ENCODE results near the gene VAV2.

DNA sequence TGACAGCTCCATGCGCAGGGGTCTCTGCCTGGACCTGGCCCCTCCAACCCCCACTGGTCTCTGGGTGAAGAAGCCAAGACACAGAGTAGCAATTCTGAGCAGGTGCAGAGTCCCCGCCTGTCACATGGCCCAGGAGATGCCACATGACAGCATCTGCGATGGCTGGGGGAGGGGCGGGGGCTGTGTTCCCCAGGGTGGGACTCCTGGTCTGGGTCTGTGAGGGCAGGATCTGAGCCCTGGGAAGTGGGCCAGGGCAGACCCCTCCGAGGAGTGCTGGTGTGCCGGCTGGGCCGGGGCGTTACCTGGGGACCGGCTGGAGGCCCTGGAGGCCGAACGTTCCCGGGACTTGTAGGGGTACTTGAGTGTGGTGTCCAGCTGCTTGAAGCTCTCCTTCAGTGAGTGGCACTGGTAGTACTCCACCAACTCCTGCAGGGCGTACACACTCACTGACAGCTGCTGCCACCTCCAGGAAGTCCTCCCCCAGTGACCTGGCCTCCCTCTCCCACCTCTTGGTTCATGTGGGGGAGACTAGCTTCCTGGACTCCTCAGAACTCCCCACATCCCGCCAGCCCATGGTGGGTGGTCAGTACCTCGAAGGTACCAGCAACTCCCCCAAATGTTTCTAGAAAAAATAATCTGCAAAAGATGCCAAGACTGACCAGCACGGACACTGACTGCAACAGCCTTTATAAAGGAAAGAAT lies 221.9 kb downstream of the VAV2 start:
- TF ChIP-seq CTCF (IDR thresholded peaks at IDR 0.05) (no peak), POLR2A (IDR thresholded peaks at IDR 0.05) (no peak)

Measured in heart left ventricle (tissue), 13 donors.